HEK293T (cell line): Measurements from ENCODE around the gene GADD45A.

Source experiments
- CTBP1 ChIP-seq: fragments of 450-650 bp; IDR thresholded peaks from 2 replicates; pipeline ENCODE4 v1.6.1; 2016; ENCODE audit warnings: borderline replicate concordance
- FOXK2 ChIP-seq: fragments of 450-650 bp; IDR thresholded peaks from 2 replicates; pipeline ENCODE4 v1.6.1; 2016; ENCODE audit warnings: mild to moderate bottlenecking
- FOXM1 ChIP-seq: fragments of 450-650 bp; IDR thresholded peaks from 2 replicates; pipeline ENCODE4 v1.6.1; 2017; ENCODE audit warnings: mild to moderate bottlenecking, borderline replicate concordance
- HDGF ChIP-seq: fragments of 450-650 bp; IDR thresholded peaks from 2 replicates; pipeline ENCODE4 v1.6.1; 2017; ENCODE audit warnings: antibody characterized with exemption, borderline replicate concordance
- NFRKB ChIP-seq: fragments of 450-650 bp; IDR thresholded peaks from 2 replicates; pipeline ENCODE4 v1.6.1; 2016; ENCODE audit warnings: mild to moderate bottlenecking, moderate library complexity
- TF ChIP-seq, protein P1 (sequence below): fragments of 450-650 bp; IDR thresholded peaks from 2 replicates; pipeline ENCODE4 v1.6.1; 2016

GRCh38 chr1:67729872-67730271 is 44.9 kb downstream of the GADD45A start:
- no peak for TF ChIP-seq NFRKB
- no peak for TF ChIP-seq CTBP1
- TF ChIP-seq FOXK2, result no peak
- no peak for TF ChIP-seq HDGF
- TF ChIP-seq FOXM1, result no peak
- TF ChIP-seq, protein P1, sequence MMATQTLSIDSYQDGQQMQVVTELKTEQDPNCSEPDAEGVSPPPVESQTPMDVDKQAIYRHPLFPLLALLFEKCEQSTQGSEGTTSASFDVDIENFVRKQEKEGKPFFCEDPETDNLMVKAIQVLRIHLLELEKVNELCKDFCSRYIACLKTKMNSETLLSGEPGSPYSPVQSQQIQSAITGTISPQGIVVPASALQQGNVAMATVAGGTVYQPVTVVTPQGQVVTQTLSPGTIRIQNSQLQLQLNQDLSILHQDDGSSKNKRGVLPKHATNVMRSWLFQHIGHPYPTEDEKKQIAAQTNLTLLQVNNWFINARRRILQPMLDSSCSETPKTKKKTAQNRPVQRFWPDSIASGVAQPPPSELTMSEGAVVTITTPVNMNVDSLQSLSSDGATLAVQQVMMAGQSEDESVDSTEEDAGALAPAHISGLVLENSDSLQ, result no peak
